Panc1 (cell line): ENCODE results near the gene EFR3B.

Source experiments
- CTCF ChIP-seq: fragments of 450-650 bp; IDR thresholded peaks from 2 replicates; pipeline ENCODE4 v1.5.1; 2017; ENCODE audit warnings: mild to moderate bottlenecking
- POLR2AphosphoS5 ChIP-seq: IDR thresholded peaks from 2 replicates; pipeline ENCODE4 v1.6.1; 2012; ENCODE audit warnings: mild to moderate bottlenecking, low read depth, low read length, moderate library complexity

- TF ChIP-seq POLR2AphosphoS5 (no peak), CTCF (no peak)
Observed at GRCh38 chr2:25044011-25044410, 2.1 kb downstream of the EFR3B start.
